Left renal cortex interstitium (tissue), 4 donors: ENCODE results near the gene GOLGA6L10. TPM values are rescaled to one million over a fixed set of nuclear protein-coding genes. Genes with fewer than 3 reads are reported as not detected.
"Not testable (repeated sequence)": the region's sequence is repeated elsewhere in the genome, so short reads cannot be mapped to it uniquely, and the experiment has no call there.

Source experiments
- DNase-seq, 4 donors: peaks; one replicate each; pipeline ENCODE4 v3.0.0-alpha.2; 2013; ENCODE audit warnings: low read depth in 4 of 4, low spot score in 2 of 4, missing footprints in 1 of 4
- polyA plus RNA-seq, 4 donors: library from polyadenylated mRNA; unstranded; fragments of 120-200 nt; gene quantifications; one replicate each; pipeline ENCODE4 v1.2.1, GENCODE V29; 2013; ENCODE audit not compliant: insufficient read length in 4 of 4

GOLGA6L10 gene
- polyA plus RNA-seq, 4 donors = 3.7 to 19.9 (median 9.2) TPM

DNA sequence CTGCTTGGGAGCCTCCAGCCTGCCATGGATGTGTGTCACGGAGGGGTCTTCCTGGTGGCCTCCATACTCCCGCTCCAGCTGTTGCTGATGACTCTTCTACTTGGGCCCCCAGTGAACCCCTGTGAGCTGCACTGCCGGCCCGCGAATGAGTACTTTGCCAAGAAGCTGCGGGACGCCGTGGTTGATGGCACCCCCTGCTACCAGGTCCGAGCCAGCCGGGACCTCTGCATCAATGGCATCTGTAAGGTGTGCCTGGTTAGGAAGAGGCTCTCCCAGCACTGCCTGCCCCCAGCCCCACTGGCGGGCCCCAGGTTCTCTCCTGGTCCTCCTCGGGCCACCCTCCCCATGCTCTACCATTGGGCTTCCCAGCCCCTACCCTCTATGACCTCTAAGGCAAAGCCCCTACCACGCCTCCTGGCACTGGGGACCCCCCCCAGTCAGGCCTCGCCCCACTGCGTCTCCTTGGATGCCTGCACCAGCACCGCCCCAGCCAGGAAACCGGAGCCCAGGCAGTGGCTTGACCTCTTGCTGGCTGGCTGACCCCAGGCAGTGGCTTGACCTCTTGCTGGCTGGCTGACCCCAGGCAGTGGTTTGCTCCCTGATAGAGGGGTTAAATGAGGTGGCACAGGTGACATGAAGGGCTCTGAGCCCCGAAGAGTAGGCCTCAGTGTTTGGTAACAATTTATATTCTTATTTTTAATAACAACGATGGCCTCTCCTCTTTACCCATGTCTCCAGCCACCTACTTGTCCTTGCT, 29.6 kb downstream of the GOLGA6L10 start:
- not testable (repeated sequence) for DNase-seq

DNA sequence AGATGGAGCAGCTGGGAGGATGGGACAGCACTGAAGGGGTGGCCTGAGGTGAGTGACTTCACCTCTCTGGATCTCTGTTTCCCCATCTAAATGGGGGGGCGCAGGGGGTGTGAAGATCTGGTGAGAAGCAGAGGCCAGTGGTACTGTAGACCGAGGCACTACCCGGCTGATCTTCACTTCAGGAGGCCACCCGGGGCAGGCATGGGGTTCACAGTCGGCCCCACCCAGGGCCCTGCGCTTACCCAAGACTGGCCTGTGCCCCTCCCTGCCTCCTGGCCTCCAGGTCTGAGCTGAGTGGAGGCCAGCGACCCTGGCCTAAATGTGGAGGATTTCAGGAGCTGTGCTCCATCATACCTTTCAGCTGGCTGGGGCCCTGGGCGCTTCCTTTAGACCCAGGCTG, 31.0 kb downstream of the GOLGA6L10 start:
- not testable (repeated sequence) for DNase-seq

DNA sequence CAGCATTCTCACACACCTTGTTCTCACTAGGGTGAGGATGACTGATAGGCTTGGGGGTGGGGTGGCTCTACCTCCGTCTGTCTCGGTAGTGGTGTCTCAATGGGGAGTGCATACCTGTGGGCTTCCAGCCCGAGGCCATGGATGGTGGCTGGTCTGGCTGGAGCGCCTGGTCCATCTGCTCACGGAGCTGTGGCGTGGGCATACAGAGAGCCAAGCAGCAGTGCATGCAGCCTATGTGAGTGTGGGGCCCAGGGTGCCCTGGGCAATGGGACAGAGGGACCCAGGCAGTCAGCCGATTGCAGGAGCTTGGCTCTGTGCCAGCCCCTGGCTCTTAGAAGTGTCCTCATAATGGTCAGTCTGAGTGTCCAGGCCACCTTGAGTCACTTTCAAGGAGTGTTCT, 31.8 kb downstream of the GOLGA6L10 start:
- not testable (repeated sequence) for DNase-seq

DNA sequence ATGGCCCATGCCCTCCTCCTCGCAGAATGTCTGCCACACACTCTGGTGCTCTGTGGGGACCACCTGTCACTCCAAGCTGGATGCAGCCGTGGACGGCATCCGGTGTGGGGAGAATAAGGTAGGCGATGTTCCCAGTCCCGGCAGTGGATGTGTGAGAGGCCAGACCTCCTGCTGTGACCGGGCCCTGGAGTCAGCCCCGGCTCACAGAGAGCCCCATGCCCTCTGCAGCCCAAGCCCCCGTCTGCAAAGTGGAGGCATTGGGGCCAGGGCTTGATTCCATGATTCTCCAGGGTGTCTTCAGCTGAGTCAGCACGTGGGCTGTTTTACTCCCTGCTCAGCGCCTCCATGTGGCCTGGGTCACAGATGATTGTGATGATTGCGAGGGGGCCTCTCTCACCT, 32.2 kb downstream of the GOLGA6L10 start:
- DNase-seq = no peak

DNA sequence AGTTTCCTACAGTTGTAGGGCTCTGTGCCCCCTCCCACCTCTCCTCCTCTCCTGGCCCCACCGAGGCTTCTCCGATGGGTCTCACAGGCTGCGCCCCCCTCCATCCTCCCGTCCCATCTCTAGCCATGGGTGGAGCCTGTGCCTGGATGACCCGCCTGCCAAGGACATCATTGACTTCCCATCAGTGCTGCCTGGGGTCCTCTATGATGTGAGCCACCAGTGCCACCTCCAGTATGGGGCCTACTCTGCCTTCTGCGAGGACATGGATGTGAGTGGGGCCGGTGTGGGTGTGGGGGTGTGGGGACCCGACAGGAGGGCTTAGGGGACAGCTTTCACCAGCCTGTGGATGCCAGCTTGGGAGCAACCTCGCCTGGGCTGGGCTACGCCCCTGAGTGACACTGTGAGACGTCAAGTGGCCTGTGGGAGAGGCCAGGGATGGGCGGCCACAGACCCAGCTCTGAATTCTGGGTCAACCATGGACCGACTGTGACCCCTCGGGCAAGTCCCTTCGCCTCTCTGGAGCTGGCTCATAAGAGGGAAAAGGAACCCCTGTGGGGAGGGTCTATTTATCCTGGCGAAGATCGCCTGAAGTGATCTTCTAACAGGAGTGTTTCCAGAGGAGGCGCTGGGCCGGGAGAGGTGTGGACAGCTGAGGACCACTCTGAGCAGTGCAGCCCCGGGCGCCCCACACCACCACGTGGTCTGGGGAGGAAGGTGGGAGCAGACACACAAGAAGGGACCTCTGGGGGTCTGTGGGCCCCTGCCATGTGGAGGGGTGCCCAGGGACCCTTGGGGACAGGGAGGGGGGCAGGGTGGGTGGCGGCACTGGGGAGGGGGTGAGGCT, 32.8 kb downstream of the GOLGA6L10 start:
- DNase-seq = not testable (repeated sequence)

DNA sequence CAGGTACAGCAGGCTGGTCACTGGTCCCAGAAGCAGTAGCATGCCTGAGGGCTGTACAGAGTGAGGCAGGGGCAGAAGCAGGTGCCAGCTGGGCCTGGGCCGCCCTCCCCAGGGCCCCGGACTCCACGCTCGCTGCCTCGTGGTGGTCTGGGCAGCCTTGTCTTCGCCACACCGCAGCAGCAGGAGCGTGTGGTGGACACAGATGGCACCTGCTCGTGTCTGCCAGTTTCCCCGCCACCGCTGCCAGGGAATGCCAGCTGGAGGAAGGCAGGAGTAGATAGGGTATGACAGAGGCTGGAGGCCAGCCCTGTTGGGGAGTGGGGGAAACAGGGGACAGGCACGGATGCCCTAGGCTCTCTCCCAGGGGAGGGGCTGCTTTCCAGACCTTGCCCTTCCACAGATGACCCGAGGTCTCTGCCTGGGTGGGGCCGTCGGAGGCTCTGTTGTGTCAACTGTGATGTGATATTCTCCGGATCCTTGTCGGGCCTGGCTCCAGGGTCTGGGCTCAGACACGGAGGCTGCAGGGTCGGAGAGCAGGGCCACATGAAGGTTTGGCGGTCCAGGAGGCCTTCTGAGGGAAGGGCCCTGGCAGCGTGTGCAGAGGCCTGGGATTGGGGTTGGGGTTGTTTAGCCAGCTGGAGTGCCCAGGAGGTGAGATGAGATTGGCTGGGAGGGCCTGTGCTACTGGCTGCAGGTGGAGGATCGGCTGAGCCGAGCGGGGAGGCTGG, 33.6 kb downstream of the GOLGA6L10 start:
- DNase-seq = no peak

DNA sequence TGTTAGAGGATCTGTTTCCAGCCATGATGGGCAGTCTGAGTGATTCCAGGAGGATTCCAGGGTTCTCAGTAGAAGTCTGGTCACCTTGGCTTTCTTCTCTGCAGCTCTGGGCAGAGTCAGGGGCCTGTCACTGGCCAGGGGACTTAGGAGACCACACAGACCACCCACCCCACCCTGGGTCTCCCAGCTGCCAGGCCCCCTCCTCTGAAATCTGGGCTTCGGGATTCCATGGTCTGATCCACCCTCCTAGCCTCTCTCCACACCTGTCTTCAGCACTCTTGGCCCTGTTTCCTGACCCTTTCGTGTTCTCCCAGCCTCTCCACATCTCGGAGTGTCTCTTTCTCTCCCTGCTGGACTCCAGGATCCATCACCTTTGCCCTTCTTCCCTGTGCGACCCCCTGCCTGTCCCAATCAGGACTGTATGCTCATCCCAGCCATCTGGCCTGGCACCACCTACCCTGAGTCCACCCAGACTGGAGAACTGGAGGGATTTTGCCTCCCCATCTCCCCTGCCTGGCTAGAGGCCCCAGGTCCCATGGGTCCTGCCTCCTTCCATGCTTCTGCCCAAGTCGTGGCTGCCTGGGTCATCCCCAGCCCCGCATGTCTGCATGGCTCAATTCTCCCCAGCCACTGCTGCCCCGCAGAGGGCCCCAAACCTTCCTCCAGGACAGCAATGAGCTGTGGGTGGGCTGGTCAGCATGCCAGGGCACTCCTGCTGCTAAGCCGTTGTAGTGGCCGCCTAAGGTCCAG, 34.3 kb downstream of the GOLGA6L10 start:
- no peak for DNase-seq

DNA sequence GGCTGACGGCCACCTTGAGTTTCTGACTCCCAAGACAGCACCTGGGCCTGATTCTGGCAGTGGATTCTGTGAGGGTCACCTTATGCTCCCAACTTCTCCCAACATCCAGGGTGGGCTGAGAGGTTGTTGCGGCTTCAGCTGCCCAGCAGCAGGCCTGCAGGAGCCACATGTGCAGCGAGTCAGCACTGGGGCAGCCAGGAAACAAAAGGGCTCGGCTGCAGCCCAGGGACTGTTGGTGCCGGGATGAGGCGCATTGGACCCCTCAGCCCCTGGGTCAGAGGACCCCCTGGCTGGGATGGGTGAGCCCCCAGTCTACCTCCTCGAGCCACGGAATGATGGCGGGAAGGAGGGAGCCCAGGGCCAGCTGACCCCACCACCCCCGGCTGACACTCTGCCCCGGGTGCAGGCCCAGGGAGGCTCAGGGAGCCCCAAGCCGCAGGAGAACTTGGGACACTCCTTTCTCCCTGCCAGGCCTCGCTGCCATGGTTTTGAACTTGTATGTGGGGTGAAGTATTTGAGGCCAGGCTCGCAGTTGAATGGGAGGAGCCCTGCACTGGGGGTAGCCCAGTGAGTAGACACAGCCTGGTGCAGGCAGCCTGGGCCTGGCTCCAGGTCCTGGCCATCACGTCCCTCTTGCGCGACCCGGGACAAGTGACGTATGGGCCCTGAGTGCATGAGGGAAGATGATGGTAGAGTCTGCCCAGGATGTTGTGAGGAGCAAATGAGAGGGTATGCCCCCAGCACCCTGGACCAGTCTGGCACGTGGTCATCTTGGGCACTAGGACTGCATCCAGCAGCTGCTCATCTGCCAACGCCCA, 35.1 kb downstream of the GOLGA6L10 start:
- DNase-seq = not testable (repeated sequence)

DNA sequence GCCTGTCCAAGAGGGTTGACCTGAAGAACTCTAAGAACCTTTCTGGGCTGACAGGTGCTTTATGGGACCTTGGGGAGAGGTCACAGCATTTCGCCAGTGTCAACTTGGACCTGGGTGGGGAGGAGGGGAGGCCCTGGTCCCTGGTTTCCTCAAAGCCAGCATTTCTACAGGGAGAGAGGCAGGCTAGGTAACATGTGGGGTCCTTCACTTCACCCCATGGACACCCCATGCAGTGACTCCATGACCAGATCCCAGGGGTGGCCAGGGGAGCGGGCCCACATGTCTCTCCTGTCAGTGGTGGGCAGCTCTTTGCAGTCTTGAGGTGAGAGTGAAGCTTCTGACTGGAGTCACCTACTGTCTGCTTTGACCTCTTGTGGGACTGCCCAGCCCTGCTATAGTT, 35.8 kb downstream of the GOLGA6L10 start:
- no peak for DNase-seq

DNA sequence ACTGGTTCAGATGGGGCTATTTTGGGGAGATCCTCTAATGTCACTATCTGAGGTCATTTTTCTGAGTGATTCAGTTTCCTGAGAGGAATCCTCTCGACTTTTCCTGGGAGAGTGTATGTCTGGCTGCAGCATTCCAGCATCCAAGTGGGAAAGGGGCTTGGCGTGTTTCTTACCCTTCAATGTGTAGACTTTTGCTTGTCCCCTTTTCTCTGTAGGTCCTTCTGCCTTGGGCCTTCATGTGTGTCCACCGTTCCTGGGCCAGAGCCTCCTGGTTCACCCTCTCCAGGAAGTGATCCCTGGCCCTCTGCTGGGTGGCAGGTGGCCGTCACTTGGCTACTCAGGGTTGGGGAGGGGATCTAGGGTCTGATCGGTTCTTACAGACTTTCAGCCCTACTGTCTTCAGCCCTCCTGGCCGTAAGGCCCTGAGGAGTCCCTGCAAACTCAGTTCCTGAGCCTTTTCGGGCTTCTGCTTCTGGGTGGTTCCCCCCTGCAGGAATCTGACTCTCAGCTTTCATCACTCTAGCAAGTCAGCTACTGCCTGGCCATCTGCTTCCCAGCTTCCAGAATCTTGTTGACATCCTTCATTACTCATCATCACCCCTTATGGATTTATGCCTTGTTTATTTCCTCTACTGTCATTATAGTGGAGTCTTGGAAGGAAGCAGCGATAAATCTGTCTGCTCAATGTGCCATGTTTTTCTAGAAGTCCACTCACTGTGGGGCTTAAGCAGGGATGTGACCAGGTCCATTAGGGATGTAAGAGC, 36.5 kb downstream of the GOLGA6L10 start:
- peak in 1 of 4 donors; percentile 2 for DNase-seq

DNA sequence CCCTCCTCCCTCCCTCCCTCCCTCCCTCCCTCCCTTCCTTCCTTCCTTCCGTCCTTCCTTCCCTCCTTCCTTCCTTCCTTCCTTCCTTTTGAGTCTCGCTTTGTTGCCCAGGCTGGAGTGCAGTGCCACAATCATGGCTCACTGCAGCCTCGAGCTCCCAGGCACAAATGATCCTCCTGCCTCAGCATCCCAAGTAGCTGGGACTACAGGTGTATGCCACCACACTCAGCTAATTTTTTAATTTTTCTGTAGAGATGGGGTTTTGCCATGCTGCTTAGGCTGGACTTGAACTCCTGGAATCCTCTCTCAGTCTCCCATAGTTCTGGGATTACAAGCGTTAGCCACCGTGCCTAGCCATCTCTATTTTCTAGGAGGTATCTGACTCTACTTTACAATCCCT, 38.0 kb downstream of the GOLGA6L10 start:
- DNase-seq = not testable (repeated sequence)

DNA sequence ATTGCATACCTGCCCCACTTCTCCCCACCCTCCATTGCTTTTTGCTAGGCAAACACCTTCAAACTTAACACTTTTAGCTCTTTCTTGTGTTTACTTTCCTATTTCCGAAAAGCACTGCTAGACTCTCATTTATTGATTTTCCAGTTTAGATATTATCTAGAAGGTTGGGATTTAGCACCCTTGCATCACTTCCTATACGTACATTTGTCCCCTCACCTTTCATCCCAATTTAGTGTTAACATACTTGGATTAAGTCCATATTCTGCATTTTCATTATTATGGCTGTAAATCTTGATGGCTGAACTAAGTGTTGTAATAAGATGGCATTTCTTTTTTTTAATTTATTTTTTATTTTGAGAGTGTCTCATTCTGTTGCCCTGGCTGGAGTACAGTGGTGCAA, 39.5 kb downstream of the GOLGA6L10 start:
- DNase-seq = no peak

DNA sequence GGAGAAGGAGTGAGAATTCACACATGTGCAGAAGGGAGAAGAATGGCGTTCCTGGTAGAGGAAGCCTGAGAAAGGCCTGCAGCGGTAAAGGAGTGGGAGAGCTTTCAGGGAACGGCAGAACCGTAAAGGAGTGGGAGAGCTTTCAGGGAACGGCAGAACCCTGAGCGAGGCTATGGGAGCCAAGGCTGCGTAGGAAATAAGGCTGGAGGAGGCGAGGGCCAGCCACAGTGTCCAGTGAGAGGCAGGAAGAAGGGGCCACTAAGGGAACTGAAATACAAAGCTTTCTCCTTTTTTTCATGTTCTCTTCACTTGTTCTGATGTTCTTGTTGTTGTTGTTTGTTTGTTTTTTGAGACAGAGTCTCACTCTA, 41.6 kb downstream of the GOLGA6L10 start:
- no peak for DNase-seq

DNA sequence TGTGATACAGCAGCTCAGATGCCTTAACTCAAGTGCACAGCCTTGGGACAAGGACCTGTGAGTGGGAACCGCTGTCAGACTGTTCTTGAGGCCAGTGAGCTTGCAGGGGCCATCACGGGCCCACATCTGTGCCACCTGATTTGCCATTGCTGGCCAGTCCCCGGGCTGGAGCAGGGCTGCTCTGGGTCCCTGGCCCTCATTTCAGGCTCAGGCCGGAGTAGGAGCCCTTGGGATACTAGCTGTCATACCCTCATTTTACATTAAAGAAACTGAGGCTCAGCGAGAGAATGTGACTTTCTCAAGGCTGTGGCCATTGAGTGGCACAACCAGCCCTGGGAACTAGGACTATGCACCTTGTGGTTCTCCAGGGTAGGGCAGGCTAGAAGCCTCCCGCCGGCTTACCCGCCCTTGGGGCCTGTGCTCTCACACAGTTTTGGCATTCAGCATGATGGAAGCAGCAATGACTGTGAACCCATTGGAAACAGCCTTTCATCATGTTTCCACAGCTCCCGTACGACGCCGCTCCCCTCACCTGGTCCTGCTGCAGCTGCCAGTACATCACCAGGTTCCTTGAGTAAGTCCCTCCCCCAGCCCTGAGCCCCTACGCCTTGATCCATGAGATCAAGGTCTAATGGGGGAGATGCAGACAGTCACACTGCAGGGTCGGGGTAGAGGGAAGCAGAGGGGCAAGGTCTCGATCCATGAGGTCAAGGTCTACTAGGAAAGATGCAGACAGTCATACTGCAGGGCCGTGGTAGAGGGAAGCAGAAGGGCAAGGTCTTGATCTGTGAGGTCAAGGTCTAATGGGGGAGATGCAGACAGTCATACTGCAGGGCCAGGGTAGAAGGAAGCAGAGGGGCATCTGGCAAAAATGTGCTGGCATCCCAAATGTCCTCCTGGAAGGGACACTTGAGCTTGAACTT, 42.2 kb downstream of the GOLGA6L10 start:
- no peak for DNase-seq

DNA sequence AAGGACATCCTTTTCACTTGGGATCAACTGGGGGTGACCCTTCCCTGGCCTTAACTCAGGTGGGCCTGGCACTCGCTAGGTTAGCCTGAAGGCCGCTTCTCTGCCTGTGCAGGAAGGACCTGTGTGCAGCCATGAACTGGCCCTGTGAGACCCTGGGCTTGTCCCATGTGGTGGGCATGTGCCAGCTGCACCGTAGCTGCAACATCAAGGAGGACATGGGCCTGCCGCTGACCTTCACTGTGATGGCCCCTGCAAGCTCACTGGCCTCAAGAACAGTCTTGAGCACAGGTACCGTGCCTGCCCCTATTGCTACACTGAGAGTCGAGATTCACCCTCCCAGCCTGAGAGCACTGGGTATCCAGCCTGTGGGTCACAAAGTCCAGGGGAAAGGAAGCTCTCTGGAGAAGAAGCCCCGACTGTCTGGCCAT, 43.6 kb downstream of the GOLGA6L10 start:
- DNase-seq = no peak

DNA sequence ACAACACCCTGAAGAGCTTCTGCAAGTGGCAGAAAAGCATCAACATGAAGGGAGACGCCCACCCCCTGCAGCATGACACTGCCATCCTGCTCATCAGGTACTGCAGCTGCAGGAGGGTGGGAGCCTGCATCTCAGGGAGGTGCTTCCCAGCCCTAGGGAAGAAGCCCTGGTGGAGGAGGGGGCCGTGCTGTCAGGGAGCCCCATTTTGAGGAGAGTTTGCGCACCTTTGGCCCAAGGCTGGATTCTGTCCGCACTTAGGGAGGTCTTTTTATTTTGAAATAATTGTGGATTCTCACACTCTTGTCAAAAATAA, 44.5 kb downstream of the GOLGA6L10 start:
- DNase-seq = no peak

DNA sequence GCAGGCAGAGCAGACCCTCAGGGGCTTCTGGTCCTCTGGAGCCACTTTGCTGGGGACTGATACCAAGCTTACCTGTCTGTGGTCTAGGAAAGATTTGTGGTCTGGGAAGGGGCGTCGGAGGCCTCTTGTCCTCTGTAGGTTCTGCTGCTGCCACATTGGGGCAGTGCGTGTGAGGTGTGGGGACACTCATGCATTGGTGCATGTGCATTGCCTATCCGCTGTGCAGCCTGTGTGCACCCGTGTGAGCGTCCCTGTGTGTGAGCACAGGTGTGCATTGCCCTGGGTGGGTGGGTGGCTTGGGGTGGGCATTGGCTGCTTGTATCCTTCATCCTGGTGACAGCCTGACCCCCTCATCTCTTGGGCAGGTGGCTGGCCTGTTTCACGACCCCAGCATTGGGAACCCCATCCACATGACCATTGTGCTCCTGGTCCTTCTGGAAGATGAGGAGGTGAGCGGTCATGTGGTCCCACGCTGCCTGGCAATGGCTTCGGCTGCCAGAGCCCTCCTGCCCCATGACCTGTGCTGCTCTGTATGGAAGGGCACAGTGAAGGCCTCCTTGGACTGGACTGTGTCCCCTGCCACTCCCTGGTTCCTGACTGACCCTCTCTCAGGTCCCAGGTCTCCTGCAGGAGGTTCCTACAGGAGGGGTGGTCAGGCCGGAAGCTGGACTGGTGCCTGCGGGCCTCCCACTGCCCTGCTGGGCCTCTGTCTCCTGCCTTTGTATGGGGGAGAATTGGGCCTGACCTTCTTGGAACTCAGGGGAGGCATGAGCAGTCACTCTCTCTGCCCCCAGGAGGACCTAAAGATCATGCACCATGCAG, 45.1 kb downstream of the GOLGA6L10 start:
- DNase-seq = no peak
